NOMO-1 (cell line): Measurements from ENCODE around the gene AATK.

ENCODE experiments used
- DNase-seq, 2 experiments: peaks; one replicate each; lab custom pipeline; 2025; ENCODE audit not compliant: unreplicated experiment in 2 of 2; lab: John Stamatoyannopoulos, UW

The AATK gene

DNA sequence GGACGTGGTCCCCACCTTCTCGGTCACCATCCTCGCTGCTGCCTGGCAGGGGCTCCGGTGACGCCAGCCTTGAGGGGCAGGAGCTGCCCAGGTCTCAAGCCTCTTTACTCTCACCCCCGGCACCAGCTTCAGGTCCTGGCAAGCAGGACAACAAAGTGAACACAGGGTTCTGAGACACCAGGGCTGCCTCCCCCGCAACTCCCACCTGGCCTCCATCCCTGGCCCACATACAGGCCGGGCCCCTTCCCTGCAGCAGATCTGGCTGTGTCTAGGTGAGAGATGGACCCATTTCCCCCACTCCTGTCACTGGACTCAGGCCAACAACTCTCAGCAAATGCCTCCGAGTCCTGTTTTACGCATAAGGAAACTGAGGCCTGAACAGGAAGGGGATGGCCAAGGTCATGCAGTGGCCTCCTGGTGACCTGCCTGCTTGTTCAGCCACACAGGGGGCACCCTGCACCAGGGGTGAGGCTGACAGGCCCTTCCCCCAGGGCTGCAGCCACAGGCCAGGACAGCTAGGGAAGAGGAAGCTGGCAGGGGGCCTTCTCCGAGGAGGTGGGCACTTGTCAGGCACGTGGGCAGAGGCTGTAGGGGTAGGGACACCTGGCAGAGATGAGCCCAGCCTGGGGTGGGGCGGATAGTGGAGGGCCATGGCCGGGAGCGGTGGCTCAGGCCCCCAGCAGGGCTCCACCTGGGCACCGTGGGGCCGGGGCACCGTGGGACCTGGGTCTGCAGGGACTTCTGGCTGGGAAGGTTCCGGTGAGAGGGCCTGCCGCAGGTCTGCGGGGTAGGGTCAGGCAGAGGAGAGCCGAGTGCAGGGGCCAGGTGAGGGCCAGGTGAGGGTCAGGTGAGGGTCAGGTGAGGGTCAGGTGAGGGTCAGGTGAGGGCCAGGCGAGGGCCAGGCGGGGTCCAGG lies 47.5 kb downstream of the AATK start:
- DNase-seq: no peak

DNA sequence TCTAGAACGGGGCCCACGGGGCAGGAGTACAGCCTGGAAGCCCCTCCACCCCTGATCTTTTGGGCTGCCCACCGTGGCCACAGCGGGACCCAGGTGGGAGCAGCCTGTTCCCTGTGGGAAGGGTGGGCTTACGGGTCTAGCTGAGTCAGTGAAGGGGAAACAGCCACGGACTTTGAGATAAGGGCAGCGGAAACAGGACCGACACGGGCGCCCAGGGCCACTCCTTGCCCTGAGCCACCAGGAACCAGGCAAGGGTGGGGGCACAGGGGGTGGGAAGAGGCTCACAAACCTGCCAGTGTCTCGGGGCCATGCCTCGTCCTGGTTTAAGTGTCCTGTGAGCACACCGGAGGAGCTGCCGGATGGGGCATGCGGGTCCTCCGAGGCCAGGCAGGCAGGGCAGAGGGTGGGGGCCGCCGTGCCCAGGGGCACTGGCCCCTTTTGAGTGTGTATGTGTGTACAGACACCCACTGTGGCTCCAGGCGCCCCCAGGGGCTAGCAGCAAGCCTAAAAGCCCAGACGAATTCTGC lies 48.3 kb downstream of the AATK start:
- DNase-seq: no peak

DNA sequence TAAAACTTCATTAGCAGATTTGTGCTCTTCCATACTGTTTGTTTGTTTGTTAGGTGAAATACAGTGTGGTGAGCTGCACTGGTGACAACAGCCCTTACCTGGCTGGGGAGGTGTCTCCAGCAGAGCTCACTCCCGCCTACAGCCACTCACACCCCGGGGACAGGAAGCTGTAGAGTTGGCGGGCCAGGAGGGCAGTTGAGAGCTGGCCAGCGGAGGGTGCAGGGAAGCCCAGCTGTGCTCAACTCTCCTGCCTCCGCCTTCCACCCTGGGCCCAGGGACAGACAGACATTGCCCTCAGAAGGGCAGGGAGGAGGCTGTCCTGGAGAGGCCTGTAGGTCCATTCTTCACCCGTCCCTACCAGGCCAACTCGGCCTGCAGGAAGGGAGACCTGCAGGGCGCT lies 49.3 kb downstream of the AATK start:
- DNase-seq: no peak

DNA sequence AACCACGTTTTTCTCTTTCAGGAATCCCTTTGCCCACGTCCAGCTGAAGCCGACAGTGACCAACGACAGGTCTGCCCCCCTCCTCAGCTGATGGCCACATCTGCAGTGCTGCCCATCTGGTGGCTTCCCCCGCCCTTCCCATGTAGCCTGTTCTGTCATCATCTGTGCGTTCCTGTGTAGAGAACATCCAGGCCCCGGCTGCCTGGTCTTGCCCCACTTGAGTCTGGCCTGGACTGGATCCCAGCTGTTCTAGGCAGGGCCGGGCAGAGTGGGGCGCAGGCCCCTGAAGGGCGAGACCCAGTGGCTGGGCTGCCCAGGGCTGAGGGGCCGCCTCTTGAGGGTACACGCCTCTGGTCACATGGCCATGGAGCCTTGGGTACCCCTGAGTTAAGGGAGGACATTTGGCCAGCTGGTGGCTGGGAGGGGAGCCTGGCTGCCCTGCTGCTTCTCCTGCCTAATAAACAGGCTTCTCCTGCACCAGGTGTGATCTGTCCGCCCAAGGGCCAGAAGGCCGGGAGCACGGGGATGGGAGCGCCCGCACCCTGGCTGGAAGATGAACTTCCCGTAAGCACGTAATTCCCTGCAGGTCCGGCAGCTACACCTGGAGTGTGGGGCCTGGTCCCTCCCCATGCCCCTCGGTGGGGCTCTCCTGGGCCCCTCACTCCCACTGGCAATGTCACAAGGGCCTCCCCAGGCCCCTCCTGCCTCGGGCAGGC lies 50.1 kb downstream of the AATK start:
- no peak for DNase-seq

DNA sequence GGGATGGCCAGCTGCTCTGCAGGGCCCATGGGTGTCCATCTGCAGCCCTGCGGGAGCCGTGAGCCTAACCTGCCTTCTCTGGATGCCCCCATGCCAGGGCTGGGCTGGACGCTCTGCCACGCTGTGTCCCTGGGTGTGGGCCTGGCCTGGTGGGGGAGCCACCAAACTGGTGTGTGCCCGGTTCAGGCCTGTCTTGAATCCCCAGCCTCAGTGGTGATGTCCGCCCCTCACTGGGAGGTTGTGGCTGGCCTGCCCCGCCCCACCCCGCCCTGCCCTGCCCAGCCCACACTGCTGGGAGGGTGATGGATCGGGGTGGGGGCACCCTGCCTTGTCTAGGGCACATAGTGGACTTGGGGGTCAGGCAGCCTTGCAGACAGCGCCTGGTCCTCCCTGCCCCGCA lies 50.8 kb downstream of the AATK start:
- no peak for DNase-seq

DNA sequence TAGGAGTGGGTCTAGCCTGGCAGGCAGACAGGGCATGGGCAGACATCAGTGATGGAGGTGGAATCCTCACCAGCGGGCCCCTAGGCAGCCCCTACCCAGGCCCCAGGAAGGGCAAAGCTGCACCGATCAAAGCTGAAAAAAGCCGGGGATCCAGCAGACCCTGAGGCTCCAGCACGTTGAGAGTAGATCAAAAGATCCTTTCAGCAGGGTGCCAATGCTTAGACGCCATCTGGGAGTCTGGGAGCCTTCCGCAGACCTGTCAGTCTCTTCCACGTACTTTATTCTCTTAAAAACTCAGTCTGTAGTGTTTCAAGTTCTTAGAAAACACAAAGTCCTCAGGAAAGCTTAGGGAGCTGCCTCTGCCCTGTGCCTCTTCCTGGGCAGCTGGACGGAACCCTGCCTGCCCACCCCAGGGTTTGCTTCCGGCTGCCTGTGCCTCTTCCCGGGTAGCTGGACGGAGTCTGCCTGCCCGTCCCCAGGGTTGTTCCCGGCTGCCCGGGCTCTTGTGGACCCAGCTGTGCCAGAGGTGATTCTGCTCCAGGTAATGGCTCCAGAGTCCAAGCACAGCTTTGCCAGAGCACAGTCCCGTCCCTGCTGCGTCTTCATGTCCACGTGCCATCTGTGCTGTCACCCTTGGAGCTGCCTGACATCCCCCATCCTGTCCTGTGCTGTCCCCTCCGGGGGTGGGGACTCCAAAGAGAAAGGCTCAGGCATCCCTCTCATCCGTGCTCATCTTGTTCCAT lies 51.5 kb downstream of the AATK start:
- DNase-seq: no peak

DNA sequence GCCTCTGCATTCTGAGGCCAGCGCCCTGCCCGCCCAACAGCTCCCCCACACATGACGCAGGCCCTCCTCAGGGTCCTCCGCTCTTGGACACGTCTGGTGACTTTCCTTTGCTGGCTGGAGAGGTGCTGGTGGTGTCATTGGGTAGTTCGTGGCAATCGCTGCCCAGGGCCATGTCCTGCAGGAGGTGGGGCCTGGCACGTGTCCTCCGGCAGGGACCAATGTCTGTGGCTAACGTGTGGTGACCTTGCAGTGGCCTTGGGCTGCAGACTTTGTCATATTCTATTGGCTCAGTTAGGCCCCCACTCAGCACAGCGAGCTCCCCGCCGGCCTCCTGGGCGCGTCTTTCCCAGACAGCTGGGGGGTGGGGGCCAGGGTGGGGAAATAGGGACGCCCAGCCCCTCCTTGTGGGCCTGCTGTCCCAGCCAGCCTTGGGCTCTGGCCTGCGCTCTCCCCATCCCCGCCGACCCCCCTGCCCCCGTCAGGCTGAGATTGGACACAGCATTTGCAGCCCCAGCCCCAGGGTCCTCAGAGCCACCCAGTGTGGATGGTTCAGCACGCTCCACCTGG lies 52.8 kb downstream of the AATK start:
- no peak for DNase-seq

DNA sequence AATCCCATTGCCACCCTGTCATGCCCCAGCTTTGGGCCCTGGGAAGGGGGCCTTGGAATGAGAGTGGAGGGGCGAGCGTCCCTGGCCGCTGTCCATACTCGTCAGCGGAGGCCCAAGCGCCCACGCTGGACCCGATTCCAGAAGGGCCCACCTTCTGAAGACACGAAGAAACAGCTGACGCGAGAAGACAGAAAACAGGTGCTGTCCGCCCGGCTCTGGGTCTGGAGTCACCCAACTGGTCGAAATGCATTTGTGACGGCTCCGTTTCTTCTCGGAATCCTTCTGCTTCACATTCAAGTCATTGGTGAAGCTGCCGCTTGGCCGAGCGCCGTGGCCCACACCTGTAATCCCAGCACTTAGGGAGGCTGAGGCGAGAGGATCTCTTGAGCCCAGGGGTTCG lies 53.6 kb downstream of the AATK start:
- DNase-seq: no peak

DNA sequence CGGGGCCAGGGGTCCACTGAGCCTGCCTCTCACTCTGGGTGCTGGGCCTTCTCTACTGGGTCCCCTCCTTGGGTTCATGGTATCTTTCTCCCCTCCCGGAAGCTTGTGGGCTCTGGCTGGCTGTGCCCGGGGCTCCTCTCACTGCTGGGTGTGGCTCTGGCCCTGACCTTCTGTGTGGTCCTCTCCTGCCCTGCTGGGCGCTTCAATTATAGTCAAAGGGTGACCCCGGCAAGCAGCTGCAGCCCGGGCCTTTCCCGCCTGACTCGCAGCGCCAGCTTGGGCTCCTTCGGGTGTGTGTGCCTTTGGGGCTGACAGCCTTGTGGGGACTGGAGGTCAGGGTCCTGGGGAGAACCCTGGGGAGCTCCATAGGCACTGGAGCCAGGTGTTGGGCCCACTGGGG lies 55.0 kb downstream of the AATK start:
- DNase-seq: no peak

DNA sequence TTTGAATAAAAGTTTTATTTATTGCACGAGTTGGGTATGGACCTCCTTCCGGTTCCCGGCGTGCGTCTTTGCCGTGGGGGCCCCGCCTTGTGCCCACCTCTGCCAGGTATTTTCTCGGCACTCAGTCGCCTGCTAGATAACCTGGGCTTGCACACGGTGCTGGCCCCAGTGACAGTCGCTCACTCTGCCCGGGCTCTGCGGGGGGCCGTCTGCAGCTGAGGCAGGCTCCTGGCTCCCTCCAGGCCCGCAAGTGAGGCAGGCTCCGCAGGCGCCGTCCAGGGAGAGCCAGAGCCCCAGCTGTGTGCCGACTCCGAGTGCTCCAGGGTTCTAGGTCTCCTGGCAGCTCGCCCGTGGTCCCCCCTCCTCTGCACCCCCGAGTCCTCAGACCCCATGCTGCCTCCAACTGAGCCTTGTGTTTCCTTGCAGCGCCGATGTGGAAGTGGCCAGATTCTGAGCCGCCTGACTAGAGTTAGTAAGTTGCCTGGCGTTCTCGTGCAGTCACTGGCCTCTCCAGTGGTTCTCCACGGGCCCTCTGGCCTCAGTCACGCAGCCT lies 55.5 kb downstream of the AATK start:
- no peak for DNase-seq

DNA sequence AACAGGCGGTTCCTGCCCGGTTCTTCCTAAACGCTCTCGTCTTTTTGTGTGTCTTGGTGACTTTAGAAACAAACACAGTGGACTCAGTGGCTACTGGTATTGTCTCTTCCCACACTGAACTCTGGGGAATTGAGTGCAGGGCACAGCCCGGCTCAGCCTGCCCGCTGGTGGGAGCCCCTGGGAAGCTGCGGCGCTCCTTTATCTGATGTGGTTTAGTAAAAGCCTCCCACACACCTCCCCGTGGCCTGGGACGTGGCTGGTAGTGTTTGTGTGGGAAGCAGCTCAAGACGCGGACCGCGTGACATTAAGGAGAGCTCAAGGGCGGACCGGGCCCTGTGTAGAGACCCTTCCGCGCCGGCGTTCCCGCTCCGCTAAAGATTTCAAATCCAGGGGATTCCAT lies 56.1 kb downstream of the AATK start:
- no peak for DNase-seq

DNA sequence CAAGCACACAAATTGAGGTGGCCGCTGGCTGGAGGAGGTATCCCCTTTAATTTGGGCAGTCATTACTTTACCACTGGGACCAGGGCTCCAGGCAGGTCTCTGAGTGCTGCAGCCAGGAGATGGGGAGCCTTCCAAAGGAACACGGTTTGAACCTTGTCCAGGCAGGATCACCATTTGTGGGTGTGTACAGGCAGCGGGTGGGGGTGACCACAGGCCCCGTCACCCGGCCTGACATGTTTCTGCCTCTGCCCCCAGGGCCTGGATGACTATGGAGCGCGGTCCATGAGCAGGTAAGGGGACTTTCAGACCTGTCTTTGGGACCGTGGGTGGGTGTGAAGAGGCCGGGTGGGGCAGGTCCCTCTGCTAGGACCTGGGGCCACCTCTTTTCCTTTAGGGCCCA lies 57.8 kb downstream of the AATK start:
- DNase-seq: no peak

DNA sequence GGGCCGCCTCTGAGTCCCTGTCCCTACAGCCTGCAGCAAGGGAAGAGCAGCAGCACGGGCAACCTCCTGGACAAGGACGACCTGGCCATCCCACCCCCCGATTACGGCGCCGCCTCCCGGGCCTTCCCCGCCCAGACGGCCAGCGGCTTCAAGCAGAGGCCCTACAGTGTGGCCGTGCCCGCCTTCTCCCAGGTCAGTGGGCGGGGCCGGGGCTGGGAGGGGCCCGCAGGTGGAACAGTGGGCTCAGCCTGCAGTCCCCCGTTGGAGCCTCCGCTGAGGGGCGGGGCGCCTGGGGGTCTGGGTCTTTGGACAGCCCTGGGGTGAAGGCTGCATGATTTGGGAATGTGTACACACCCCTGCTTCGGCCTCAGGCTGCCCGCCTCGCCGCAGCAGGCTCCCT lies 59.3 kb downstream of the AATK start:
- no peak for DNase-seq

DNA sequence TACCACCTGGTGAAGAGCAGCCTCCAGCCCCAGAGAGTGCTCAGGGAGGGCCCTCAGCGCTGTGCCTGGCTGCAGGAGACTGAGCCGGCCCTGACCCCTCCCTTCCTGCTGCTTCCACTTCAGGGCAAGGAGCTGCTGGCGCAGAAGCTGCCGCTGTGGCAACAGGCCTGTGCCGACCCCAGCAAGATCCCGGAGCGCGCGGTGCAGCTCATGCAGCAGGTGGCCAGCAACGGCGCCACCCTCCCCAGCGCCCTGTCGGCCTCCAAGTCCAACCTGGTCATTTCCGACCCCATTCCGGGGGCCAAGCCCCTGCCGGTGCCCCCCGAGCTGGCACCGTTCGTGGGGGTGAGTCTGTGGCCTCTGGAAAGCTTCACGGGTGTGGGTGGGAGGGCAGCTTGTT lies 62.6 kb downstream of the AATK start:
- DNase-seq: no peak

DNA sequence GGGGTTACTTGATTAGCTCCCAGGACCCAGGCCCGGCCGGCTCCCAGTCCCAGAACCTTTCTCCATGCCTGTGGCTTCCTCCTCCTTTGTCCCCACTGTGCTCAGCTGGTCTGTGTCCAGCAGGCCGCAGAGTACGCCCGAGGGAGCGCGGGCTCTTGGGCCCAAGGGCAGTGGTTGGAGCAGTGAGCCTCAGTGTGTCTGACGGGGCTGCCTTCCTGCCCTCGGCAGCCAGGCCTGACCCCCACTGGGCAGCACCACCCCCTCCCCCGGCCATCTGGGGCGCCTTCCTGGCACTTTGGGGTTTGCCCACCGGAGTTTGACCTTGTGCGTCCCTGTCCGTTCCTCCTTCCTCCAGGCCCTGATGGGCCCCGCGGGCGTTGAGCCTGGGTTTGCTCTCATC lies 63.2 kb downstream of the AATK start:
- no peak for DNase-seq

DNA sequence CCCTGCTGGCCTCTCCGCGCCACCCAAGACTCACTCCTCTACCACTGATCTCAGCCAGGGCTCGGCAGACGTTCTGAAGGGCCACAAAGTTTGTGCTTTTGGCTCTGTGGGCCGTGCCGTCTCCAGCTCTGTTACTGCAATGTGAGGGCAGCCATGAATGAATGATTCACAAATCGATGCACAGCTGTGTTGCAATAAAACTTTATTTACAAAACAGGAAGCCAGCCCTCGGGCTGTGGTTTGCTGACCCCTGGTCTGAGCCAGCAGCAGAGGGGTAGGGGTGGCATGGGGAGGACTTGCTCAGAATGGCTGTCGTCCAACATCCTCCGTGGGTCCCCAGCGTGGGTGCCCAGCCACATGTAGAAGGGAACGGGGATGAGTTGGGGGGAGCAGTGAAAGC lies 63.7 kb downstream of the AATK start:
- DNase-seq: no peak

DNA sequence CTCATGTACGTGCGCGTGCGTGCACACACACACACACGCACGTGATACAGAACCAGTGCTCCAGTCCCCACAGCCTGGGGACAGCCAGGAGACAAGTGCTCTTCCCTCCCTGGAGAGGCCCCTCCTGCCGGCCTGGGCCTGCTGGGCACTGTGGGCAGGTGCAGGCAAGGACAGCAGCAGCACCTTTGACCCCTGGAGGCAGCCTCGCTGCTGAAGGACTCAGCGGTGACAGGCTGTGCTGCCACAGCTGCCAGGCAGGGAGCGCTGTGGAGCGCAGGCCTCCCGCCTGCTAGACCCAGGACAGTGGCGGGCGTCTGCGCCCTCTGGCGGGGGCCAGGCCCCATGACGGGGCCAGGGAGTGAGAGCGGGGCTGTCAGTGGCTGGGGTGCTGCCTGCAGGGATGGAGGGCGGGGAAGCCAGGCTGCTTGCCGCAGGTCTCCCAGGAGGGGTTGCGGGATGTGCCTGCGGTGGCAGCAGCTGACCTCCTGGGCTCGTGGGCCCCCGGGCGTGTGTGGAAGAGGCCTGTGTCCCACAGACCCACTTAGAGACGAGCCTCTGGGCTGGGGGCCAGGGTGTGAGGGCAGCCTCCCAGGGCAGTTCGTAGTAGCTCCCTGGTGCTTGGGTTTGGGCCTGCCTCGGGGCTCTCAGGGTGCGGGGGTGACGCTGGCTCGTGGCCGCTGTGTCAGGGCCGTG lies 64.3 kb downstream of the AATK start:
- peak; percentile 65 to 81 for DNase-seq

DNA sequence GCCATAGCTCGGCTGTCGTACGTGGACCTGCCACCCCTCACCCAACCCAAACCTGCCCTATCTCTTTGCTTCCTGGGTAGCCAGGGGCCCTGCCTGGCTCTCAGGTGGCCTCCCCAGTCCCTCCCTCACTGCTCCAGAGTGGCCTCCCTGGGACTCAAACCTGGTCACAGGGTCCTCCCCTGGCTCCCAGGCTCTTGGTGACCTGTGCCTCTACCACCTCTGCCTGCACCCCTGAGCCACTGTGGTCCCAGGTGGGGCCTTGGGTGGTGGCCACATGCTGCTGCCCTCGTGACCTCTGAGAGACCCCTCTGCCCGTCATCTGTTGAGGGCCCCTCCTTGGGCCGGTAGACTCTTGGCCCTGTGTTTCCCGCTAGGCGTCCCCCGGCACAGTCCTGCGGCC lies 65.4 kb downstream of the AATK start:
- DNase-seq: no peak

DNA sequence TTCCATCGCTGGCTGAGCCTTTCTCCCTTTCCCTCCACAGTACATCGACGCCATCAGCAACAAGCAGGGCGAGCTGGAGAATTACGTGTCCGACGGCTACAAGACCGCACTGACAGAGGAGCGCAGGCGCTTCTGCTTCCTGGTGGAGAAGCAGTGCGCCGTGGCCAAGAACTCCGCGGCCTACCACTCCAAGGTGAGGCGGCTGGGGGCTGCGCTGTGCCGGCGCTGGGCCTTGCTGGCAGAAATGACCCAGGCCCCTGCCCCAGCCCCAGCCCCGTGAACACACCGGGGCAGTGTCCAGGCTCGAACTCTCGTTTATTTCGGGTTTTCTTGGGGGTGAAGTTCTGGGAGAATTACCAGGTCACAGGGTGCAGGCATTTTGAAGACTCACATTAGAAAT lies 66.1 kb downstream of the AATK start:
- DNase-seq: no peak

DNA sequence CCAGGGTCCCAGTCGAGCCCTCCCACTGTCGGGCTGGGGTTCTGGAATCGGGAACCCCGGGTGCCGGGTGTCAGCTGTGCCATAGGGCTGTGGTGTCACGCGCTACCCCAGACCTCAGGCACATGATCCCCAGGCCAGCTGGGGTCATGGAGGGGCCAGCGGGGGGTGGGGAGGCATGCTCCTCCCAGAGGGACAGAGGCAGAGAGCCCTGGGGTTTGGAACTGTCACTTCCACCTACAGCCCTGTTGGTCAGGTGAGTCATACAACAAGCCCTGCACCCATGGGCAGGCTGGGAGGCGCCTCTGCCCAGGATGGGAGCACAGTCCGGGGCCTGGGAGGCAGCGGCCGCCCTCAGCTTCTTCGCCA lies 68.1 kb downstream of the AATK start:
- DNase-seq: no peak
